ES-I3 (cell line): Measurements from ENCODE around the gene ZNF501.

ENCODE experiments used
- H3K36me3 ChIP-seq: 2 replicates; pipeline ENCODE4 v1.6.1; 2013; ENCODE audit warnings: mild to moderate bottlenecking, low read length, control low read depth, moderate library complexity; ENCODE audit not compliant: insufficient read depth
- H3K4me1 ChIP-seq: 2 replicates; pipeline ENCODE4 v1.6.1; 2013; ENCODE audit warnings: mild to moderate bottlenecking, control low read depth, low read length; ENCODE audit not compliant: insufficient read depth
- H3K9ac ChIP-seq: 2 replicates; pipeline ENCODE4 v1.6.1; 2013; ENCODE audit warnings: low read depth, mild to moderate bottlenecking, low read length, moderate library complexity
- H3K9me3 ChIP-seq: 2 replicates; pipeline ENCODE4 v1.6.1; 2013; ENCODE audit warnings: mild to moderate bottlenecking, low read length, moderate library complexity; ENCODE audit not compliant: control insufficient read depth, insufficient read depth

Gene ZNF501

GRCh38 chr3:44762690-44763089 lies 33.3 kb downstream of the ZNF501 start:
- Histone ChIP-seq H3K9ac (peak overlapping the region; percentile 98), H3K9me3 (no peaks in the 10 kb centered on the region), H3K36me3 (peaks cover 8% of the 10 kb centered on the region), H3K4me1 (no peaks in the 10 kb centered on the region)

GRCh38 chr3:44764248-44764647 lies 34.8 kb downstream of the ZNF501 start:
- Histone ChIP-seq H3K9me3 (peaks cover 4% of the 10 kb centered on the region), H3K9ac (no peak overlapping the region), H3K36me3 (peaks cover 4% of the 10 kb centered on the region; the same call in 1 of the 2 replicates), H3K4me1 (no peaks in the 10 kb centered on the region)

GRCh38 chr3:44771424-44772098 lies 42.1 kb downstream of the ZNF501 start:
- H3K36me3 ChIP-seq = peaks cover 4% of the 10 kb centered on the region; the same call in 1 of the 2 replicates
- H3K9me3 ChIP-seq = peaks cover 17% of the 10 kb centered on the region
- H3K9ac ChIP-seq = no peak overlapping the region
- no peaks in the 10 kb centered on the region for H3K4me1 ChIP-seq

- Histone ChIP-seq H3K36me3 (peaks cover 4% of the 10 kb centered on the region; the same call in 1 of the 2 replicates), H3K9ac (no peak overlapping the region), H3K9me3 (peaks cover 17% of the 10 kb centered on the region), H3K4me1 (no peaks in the 10 kb centered on the region)
These were observed 42.6 kb downstream of the ZNF501 start for GRCh38 chr3:44772099-44772442.

- Histone ChIP-seq H3K4me1 (no peaks in the 10 kb centered on the region), H3K9me3 (no peaks in the 10 kb centered on the region), H3K36me3 (peaks cover 18% of the 10 kb centered on the region), H3K9ac (no peak overlapping the region)
These were observed 53.5 kb downstream of the ZNF501 start for GRCh38 chr3:44782891-44783290.
